OCI-LY3 (cell line): ENCODE data around the gene DMWD.

ENCODE experiments used
- H2AFZ ChIP-seq: fragments of 200-600, 300-600 bp; shearing (Covaris generic); 2 replicates; pipeline ENCODE4 v1.6.0; 2014; ENCODE audit warnings: antibody characterized with exemption, low read depth, low read length
- H3K27ac ChIP-seq: fragments of 200-600, 300-600 bp; sonication (generic); 2 replicates; pipeline ENCODE4 v1.5.1; 2014; ENCODE audit warnings: mild to moderate bottlenecking, low read length, moderate library complexity, mixed read lengths
- H3K27me3 ChIP-seq: fragments of 200-600, 300-600 bp; sonication (generic); 2 replicates; pipeline ENCODE4 v1.6.1; 2014; ENCODE audit warnings: low read depth, low read length, mixed read lengths
- H3K36me3 ChIP-seq: fragments of 200-600, 300-600 bp; sonication (generic); replicated peaks from 2 replicates; pipeline ENCODE3; 2014; ENCODE audit warnings: low read depth, low read length, mixed read lengths
- H3K4me1 ChIP-seq: fragments of 300-600, 200-600 bp; sonication (generic); 2 replicates; pipeline ENCODE4 v1.6.1; 2014; ENCODE audit warnings: low read length, mixed read lengths
- H3K4me2 ChIP-seq: fragments of 200-600, 300-600 bp; sonication (generic); 2 replicates; pipeline ENCODE4 v1.6.1; 2014; ENCODE audit warnings: low read length, mixed read lengths
- H3K4me3 ChIP-seq: fragments of 300-600, 200-600 bp; sonication (generic); 2 replicates; pipeline ENCODE4 v1.5.1; 2014; ENCODE audit warnings: antibody characterized with exemption, mild to moderate bottlenecking, low read length, moderate library complexity
- H3K79me2 ChIP-seq: fragments of 300-600, 200-600 bp; shearing (Covaris generic); 2 replicates; pipeline ENCODE4 v1.6.1; 2014; ENCODE audit warnings: mild to moderate bottlenecking, low read length, mixed read lengths
- H3K9ac ChIP-seq: fragments of 300-600, 200-600 bp; shearing (Covaris generic); 2 replicates; pipeline ENCODE4 v1.6.0; 2014; ENCODE audit warnings: mild to moderate bottlenecking, low read length, moderate library complexity
- H3K9me3 ChIP-seq: fragments of 200-600, 300-600 bp; shearing (Covaris generic); 2 replicates; pipeline ENCODE4 v1.6.1; 2014; ENCODE audit warnings: low read length, mixed read lengths; ENCODE audit not compliant: insufficient read depth
- H4K20me1 ChIP-seq: fragments of 200-600, 300-600 bp; sonication (generic); 2 replicates; pipeline ENCODE4 v1.6.1; 2016; ENCODE audit warnings: low read length, mixed read lengths; ENCODE audit not compliant: insufficient read depth
- EZH2phosphoT487 ChIP-seq: fragments of 200-600 bp; shearing (Covaris generic); IDR thresholded peaks from 2 replicates; pipeline ENCODE4 v1.6.1; 2018; ENCODE audit warnings: antibody characterized with exemption, mixed run types, low read depth
- TF ChIP-seq, protein P1 (sequence below): fragments of 200-600, 300-600 bp; sonication (generic); IDR thresholded peaks from 2 replicates; pipeline ENCODE4 v1.5.1; 2014; ENCODE audit warnings: antibody characterized with exemption, low read length, low read depth

DMWD gene

GRCh38 chr19:45766869-45767346 lies 25.7 kb downstream of the DMWD start:
- Histone ChIP-seq H4K20me1 (no peaks in the 10 kb centered on the region), H3K4me1 (peaks cover 4% of the 10 kb centered on the region; the same call in 1 of the 2 replicates), H3K4me2 (no peak overlapping the region), H3K79me2 (no peaks in the 10 kb centered on the region), H2AFZ (no peak overlapping the region), H3K36me3 (no peaks in the 10 kb centered on the region), H3K27me3 (no peaks in the 10 kb centered on the region), H3K4me3 (no peak overlapping the region), H3K9ac (no peak overlapping the region), H3K9me3 (no peaks in the 10 kb centered on the region), H3K27ac (no peak overlapping the region)
- TF ChIP-seq, protein P1, sequence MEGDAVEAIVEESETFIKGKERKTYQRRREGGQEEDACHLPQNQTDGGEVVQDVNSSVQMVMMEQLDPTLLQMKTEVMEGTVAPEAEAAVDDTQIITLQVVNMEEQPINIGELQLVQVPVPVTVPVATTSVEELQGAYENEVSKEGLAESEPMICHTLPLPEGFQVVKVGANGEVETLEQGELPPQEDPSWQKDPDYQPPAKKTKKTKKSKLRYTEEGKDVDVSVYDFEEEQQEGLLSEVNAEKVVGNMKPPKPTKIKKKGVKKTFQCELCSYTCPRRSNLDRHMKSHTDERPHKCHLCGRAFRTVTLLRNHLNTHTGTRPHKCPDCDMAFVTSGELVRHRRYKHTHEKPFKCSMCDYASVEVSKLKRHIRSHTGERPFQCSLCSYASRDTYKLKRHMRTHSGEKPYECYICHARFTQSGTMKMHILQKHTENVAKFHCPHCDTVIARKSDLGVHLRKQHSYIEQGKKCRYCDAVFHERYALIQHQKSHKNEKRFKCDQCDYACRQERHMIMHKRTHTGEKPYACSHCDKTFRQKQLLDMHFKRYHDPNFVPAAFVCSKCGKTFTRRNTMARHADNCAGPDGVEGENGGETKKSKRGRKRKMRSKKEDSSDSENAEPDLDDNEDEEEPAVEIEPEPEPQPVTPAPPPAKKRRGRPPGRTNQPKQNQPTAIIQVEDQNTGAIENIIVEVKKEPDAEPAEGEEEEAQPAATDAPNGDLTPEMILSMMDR, result no peak
- TF ChIP-seq EZH2phosphoT487, result no peak

- Histone ChIP-seq H3K4me2 (no peak overlapping the region), H3K9me3 (no peaks in the 10 kb centered on the region), H3K79me2 (no peaks in the 10 kb centered on the region), H3K4me3 (no peak overlapping the region), H4K20me1 (no peaks in the 10 kb centered on the region), H3K4me1 (peaks cover 4% of the 10 kb centered on the region; the same call in 1 of the 2 replicates), H2AFZ (no peak overlapping the region), H3K27me3 (no peaks in the 10 kb centered on the region), H3K27ac (no peak overlapping the region), H3K9ac (no peak overlapping the region), H3K36me3 (no peaks in the 10 kb centered on the region)
- TF ChIP-seq, protein P1, result no peak
- TF ChIP-seq EZH2phosphoT487, result no peak
These were observed 26.3 kb downstream of the DMWD start for GRCh38 chr19:45766296-45766868.

DNA sequence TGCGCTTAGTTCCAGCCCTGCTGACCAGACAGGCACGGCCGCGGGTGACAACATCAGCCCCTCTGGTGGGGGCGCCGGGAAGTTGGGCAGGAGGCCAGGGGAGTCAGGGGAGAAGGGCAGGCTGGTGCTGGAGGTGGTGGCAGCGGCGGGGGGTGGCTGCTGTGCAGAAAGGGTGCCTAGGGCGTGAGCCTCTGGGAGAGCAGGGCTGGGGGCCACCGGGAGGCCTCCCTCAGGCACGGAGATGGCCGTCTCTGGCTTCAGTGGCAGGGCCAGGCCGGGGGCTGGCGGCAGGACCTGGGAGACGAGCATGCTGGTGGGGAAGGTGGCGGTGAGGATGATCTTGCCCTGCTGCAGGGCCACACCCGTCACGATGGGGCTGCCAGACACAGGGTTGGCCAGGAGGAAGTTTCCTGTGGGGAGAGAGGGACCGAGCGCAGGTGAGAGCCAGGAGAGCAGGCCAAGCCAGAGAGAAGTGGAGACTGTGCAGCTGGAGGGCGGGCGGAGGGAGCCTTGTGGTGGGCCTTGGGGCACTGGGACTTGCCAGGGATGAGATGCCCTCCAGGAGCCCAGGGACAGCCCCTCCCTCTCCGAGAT lies 26.8 kb downstream of the DMWD start:
- Histone ChIP-seq H3K27me3 (no peaks in the 10 kb centered on the region), H3K4me1 (peaks cover 4% of the 10 kb centered on the region; the same call in 1 of the 2 replicates), H3K27ac (no peak overlapping the region), H3K4me3 (no peak overlapping the region), H2AFZ (no peak overlapping the region), H3K9me3 (no peaks in the 10 kb centered on the region), H3K79me2 (no peaks in the 10 kb centered on the region), H3K4me2 (no peak overlapping the region), H3K9ac (no peak overlapping the region), H3K36me3 (no peaks in the 10 kb centered on the region), H4K20me1 (no peaks in the 10 kb centered on the region)
- TF ChIP-seq, protein P1, result no peak
- TF ChIP-seq EZH2phosphoT487, result no peak

- Histone ChIP-seq H3K79me2 (no peaks in the 10 kb centered on the region), H3K4me1 (peaks cover 4% of the 10 kb centered on the region; the same call in 1 of the 2 replicates), H3K9ac (no peak overlapping the region), H2AFZ (no peak overlapping the region), H3K4me3 (no peak overlapping the region), H3K4me2 (no peak overlapping the region), H3K27ac (no peak overlapping the region), H3K27me3 (no peaks in the 10 kb centered on the region), H4K20me1 (no peaks in the 10 kb centered on the region), H3K36me3 (no peaks in the 10 kb centered on the region), H3K9me3 (no peaks in the 10 kb centered on the region)
- TF ChIP-seq, protein P1, result no peak
- no peak for TF ChIP-seq EZH2phosphoT487
These were observed 27.5 kb downstream of the DMWD start for GRCh38 chr19:45764945-45765701.
